GM18517 (cell line): Measurements from ENCODE around the gene PIGM.
A peak's percentile ranks its signal among the peaks of the same experiment; 100 is the strongest.
"Not testable (repeated sequence)": the region's sequence is repeated elsewhere in the genome, so short reads cannot be mapped to it uniquely, and the experiment has no call there.

Source experiments
- ATAC-seq: cut with Tn5 transposase; IDR thresholded peaks from one replicate; pipeline ENCODE4 v1.9.1; 2021; ENCODE audit warnings: mild to moderate bottlenecking, moderate library complexity; ENCODE audit not compliant: unreplicated experiment

The PIGM gene

DNA sequence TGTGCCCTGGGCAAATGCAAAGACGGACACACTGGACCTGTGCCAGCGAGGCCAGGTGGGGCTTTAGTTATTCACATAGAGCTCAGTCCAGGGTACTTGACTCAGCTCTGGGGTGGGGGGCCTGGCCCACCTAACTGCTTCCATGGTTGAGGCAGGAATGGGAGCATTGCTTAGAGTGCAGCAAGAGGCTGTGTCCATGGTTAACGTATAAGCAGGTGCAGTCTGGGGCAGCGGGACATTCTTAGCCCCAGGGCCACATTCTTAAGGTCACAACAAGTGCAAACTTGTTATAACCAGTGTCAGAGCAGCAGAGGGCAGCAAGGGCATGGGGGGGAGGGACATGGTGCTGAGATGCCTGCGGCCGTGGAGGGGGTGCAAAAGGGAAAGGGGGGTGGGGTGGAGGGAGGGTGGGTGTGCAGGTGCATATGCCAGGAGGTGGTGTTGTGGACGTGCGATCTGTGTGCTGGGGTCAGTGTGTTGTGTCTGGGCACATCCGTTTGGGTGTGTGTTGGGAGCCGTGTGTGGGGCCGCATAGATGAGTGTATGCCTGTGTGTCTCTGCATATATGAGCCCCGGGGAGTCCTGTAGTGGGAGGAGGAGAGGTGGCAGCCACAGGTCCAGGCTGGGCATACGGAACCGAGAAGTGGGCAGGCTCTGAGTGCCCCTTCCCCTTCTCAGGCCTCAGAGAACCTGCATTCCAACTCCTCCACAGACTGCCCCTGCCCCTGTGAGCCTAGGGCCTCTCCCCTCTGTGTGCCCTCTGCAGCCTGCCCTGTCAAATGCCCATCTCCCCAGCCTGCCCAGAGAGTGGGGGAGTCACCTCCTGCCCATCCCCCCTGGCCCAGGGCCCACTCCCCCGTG lies 29.8 kb upstream of the PIGM start:
- no peak for ATAC-seq

DNA sequence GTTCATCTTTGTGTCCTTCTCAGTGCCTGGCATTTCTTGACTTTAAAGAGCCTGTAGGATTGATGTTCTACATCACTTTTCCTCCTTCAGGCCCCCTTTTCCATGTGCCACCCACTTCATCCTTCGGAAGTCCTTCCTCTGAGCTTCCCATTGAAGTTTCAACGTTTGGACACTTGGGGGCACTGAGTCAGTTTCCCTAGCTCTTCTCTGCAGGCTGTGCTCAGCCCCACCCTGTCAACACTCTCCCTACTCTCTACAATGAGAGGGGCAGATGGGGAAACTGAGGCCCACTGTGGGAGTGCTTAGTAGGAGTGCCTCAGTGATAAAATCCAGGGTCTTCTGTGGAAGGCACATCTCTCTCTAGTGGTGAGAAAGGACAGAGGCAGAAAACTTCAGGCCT lies 26.3 kb upstream of the PIGM start:
- ATAC-seq = no peak

DNA sequence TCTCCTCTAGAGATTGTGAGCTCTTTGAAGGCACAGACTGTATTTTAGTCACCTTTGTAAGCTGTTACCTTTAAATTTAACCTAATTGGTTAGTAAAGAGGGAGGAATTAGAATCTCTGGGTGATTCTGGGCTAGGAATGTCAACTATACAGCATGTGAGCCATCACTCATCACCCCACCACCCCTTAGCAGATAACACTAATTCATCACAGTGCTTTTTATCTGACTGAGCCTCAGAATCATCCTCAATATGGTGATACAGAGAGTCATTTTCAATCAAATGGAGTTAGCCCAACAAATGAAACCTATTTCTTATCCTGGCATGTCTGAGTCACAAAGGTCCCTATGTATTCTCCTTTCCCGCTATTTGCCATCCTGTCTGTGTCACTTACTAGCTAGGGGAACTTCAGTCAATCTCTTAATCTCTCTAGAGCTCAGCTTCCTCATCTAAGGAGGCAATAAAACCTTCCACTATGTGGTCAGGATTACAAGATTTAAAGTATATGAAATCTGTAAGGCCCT lies 24.9 kb upstream of the PIGM start:
- no peak for ATAC-seq

DNA sequence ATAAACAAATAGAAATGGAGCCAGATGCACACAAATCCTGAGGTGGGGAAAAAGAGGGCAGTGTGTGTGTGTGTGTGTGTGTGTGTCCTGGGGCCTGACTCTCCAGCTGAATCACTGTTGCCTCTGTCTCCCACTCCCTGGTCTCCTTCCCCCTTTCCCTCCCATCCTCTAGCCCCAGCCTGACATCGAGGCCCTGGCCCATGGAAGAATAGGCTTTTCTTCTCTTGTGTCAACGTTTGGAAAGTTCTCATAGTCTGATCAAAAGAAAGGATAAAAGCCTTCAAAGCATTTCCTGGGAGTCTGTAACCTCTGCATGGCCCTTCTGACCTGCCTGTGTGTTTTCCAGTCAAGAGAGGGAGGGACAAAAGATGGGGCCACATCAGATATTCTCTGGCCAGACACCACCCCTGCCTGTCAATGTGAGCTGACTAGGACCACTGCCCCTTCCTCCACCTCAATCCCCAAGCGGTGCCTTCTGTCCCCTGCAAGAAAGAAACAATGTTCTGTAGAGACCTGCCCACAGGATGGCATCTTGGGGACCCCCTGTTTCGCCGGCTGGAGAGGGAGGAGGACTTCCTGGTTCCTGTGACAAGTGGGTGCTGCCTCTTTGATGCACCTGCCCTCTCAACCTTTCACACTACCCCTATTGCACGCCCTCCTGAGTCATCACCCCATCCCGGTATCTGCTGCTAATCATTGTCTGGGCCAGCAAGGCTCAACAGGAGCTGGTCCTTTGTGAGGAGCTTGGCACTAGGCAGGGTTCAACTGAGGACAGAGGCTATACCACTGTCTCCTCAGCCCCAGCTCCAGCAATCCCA lies 22.0 kb upstream of the PIGM start:
- ATAC-seq = no peak

DNA sequence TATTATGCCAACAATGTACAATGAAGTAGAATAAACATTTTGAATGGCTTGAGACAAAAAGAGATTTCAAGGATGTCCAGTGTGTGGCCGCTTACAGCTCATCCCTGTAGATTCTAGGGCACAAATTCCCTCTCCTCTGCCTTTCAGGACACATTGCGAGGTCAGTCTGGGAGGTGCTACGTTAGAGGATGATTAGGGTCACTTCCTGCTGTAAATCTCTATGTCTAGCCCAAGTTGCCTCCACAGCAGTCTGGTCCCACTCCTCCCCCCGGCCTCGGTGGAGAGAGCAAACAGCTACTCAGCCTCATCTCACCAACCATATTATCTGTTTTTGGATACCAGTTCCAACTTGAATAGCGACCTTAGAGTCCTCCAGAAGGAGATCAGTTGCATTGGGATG lies 21.1 kb upstream of the PIGM start:
- no peak for ATAC-seq

DNA sequence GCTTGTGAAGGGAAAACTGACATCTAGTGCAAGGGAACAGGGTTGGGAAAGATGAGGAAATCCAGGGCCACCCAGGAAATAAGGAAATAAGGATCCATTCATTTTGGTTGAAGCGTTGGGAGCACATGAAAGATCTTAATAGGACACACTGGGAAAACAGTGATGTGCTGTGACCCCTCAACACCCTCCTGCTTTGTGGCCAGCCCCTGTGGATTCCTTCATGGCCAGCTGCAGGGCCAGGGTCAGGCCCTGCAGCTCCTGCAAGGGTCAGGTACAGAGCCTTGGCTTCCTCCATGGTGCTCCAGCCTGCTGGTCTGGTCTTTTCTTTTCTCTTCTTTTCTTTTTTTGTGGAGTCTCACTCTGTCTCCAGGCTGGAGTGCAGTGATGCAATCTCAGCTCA lies 18.8 kb upstream of the PIGM start:
- ATAC-seq = no peak

DNA sequence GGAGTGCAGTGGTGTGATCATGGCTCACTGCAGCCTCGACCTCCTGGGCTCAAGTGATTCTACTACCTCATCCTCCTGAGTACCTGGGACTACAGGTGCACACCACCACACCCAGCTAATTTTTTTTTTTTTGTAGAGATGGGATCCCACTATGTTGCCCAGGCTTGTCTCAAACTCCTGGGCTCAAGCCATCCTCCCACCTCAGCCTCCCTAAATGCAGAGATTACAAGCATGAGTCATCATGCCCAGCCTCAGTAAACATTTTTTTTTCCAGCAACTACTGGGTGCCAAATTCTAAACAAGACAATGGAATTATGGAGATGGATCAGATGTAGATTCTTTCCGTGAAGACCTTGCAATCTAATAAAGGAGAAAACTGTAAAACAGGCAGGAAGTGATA lies 18.4 kb upstream of the PIGM start:
- ATAC-seq = not testable (repeated sequence)

DNA sequence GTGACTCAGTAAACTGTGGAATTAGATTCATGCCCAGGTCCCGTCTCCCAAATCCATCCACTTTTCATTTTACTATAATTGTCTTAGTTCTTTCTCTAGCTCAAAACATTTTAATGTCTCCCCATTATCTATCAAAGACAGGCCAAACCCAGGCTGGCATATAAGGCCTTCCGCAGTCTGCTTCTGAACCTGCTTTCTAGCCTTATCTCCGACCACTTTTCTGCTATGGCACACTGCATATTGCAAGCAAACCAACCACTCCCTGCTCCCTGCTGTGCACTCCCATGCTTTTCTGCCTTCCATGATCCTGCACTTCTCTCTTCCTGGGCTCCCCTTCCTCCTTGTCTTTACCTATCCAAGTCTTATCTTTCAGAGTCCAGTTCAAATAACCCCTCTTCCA lies 17.3 kb upstream of the PIGM start:
- ATAC-seq = no peak

DNA sequence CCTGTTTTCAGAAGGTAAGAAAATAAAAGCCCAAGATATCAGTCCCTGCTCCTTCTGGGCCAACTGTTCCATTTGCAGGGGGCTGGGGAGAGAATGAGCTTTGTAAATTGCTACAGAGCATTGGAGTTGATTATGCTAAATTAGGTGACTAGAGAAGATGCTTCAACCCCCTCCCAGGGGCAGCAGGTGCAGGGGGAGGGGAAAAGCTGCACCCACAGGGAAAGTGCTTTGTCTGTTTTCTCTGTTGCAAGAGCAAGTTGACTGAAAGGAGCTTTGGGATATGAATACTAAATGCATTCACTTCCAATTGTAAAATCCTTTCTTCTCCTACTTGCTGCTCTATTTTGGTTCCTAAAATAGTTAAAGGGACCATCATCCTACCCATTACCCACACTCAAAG lies 16.5 kb upstream of the PIGM start:
- no peak for ATAC-seq

DNA sequence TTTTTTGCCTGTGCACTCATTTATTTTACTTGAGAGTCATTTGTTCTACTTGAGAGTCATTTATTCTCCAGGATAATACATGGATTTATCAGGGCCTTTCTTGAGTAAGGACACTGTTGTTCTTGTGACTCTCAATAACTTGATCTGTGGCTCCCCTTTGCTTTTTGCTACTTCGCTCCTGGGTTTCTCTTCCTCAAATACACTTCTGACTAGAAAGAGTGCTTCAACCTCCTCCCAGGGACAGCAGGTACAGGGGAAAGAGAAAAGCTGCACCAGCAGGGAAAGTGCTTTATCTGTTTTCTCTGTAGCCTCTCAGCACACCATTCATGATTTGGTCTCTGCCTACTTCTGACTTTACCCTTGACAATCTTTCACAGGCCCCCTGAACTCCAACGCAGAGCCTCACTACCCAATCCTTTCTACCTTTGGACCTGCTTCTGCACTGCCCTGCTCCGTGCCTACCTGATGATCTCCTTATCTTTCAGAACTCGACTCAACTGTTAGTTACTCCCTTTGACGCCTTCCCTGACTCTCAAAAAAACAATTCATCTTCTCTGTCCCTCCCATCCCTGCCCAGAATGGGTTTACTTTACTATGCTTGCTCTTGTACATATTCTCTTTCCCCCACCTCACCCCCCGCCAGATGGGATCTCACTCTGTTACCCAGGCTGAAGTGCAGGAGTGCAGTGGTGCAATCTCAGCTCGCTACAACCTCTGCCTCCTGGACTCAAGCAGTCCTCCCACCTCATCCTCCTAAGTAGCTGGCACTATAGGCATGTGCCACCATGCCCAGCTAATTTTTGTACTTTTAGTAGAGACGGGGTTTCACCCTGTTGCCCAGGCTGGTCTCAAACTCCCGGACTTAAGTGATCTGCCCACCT lies 15.6 kb upstream of the PIGM start:
- peak; percentile 31 for ATAC-seq

DNA sequence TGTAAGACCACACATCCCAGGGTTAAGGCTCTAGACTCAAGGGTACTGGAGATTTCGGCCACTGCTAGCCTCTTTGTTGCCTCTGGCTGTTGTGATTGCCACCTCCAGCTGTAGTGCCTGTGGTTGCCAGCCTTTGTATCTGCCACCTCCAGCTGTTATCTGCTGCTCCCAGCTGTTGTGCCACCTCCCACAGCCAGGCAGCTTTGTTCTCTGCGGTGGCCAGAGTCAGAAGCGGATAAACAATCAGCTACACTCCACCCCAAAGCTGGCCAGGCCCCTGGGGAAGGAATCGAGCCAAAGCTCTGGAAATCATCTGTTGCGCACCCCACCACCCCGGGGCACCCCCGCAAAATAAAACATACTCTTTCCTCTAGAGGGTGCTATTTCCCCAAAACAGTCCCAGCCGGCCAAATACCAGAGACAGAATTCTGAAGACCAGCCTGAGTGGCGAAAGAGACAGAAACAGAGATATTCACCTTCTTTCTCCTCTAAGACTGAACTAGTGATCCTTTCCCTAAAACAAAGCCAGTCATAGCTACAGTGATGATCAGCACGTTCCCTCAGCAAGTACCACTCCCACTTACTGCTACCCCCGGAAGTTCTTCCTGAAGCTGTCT lies 14.8 kb upstream of the PIGM start:
- ATAC-seq = peak; percentile 78

DNA sequence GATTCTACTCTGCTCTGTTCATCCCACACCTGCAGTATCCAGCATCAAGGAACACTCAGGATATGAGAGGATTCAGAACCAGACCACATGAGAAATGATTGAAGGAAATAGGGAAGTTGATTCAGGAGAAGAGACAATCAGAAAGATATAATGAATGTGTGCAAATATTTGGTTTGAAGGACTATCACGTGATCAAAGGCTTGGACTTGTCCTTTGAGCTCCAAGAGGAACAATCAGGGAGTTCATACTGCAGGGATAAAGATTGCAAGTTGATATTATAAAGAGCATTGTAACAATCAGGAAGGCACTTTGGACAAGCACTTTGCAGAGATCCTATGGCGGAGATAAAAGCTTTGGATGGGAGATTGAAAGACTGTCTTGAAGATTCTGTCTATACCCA lies 13.9 kb upstream of the PIGM start:
- no peak for ATAC-seq

DNA sequence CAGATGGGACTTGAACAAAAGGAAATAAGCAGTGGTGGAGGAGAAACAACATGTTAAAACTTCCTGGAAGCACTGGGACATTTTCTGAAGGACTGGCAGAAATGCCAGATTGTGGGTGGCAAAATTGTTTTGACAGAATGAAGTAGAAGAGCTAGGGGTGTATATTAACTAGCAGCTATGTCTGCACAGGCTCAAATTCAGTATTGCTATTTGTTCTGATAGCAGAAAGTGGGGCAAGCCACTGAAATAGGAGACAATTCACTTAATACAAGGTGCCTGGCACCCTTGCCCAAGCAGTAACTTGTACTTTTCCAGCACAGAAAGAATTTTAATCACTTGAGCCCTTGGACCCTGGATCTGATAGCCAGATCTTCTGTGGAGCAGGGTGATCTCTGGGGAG lies 11.8 kb upstream of the PIGM start:
- no peak for ATAC-seq

DNA sequence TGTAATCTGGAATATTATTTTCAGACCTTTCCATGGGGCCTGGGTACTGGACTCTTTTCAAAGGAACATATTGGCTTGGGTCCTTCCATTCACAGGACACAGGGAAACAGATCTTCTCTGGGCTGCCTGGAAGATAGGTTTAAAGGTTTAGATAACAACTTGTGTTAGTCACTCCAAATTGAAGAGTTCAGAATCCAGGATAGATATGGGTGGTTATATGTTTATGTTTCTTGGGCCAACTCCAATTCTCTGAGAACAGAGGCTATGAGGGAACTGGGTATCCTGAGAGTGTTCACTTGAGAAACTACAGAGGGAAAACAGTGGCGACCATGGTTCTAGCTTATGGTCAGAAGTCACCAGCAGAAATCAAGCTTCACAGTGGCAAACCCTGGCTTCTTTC lies 8.7 kb upstream of the PIGM start:
- no peak for ATAC-seq

DNA sequence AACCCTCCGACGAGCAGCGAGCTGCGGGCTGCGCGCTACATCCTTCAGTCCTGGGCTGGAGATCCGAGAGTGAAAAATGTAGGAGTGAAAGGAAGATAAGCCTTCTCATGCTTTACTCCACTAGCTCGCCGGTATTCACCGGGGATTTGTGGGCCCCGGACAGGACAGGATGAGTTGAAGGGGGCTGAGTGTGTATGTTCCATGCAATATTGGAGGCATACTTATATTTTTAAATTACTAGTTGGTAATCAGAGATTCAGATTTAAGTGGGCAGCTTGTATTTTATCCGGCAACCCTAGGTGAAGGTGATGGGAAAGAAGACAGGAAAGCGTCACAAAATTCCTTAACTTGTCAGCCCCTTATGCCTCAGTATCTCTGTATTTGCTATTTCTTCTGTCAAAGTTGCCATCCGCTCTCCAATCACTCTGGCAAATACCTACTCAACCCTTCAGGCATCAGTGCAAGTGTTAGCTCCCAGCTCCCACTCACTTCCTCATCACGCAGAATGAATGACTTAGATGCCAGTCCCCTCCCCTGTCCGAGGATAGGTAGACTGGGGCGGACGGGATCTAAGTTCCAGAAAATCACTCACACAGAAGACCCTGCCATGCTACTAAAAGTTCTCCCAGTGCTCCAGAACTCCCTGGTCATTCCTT lies 503 bp upstream of the PIGM start:
- peak; percentile 8 for ATAC-seq

DNA sequence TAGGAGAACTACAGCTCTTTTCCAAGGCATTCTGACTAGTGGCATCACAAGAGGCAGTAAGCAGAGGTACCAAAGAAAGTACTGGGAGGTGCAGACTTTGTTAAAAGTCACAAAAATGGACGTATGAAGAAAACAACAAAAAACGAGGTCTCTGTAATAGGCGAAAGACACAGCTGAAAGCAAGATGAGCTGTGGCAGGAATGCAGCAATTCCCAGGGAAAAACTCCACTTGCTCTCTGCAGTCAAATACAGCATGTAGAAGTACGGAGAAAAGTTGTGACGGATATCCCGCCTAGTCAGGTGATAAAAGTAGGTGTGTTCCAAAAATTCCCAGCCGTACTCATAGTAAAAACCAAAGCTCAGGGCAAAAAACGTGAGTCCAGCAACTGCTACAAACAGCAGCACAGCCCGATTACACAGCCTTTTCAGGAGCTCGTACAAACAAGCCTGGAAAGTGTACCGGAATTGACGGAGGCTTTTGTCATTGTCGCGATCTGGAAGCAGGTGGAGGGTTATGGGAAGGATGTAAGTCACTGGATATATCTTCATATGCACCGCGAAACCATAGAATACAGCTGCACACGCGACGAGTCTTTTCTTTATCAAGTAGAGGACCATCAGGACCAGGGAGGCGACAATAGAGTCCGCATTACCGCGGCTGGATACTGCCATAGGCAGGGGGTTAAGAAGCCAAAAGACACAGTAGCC lies 979 bp downstream of the PIGM start:
- no peak for ATAC-seq

DNA sequence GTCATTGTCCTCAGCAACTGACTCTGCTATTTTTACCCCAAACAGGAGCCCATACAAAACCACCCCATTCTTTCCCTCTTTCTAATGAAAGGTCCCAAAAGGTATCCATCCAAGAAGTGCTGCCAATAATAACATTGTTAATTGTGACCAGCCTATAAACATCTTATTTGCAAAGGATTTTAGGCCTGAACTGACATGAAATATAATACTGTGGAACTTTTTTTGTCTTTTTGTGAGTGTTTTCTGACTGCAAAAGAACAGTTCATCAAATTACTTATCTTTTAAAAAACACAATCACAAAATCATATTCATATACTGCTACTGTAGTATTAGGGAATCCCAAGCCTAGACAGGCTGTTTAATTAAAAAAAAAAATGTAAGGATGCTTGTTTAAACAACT lies 3.4 kb downstream of the PIGM start:
- ATAC-seq = no peak

DNA sequence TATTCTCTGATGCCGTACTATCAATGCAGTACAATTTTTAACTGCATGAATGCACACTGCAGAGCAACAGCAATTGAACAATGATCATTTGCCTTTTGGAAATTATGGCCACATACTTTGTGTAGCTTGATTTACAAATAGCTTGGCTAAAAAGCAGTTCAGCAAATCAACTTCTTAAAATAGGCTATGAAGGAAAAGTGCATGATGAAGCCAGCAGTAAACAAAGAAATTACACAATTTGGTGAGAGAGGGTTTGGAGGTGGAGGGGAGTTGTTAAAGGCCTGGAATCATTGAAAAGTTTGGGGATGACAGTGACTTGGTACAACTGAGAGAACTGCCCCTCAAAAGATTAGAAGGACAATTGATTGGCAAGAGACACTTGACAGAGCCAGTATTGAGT lies 6.5 kb downstream of the PIGM start:
- no peak for ATAC-seq

DNA sequence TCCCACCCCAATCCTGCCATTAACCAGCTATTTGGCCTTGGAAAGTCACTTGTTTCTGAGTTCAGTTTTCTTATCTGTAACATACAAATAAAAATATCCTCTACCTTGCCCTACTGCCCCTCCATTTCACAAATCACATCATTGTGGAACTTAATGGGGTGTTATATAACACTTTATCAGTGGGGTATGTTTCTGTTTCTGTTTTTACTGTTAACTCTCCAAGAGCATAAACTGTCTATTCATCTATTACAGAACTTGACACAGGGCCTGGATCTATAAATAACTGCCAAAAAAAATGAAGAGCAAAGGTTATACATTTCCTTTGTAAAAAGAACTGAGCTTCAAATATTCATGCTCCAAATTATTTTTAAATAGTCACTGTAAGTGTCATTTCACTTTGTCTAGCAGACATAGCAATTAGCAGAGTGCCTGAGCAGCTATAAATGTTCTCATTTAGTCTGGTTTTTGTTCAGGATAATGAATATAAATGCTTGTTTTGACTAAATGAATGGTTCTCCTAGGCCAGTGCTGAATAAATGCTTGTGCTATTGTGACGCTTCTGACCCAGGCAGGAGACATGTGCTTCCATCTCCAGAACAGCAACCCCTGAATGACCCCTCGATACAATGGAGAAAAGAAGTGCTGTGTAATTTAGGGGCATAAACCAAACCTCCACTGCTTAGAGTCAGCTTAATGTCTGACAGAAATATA lies 7.4 kb downstream of the PIGM start:
- ATAC-seq = no peak
